HG02678 (cell line): ENCODE measurements around the gene WDR27.

Source experiments
- ATAC-seq: cut with Tn5 transposase; IDR thresholded peaks from one replicate; pipeline ENCODE4 v1.9.1; 2021; ENCODE audit warnings: mild to moderate bottlenecking, moderate library complexity; ENCODE audit not compliant: unreplicated experiment

WDR27 gene

DNA sequence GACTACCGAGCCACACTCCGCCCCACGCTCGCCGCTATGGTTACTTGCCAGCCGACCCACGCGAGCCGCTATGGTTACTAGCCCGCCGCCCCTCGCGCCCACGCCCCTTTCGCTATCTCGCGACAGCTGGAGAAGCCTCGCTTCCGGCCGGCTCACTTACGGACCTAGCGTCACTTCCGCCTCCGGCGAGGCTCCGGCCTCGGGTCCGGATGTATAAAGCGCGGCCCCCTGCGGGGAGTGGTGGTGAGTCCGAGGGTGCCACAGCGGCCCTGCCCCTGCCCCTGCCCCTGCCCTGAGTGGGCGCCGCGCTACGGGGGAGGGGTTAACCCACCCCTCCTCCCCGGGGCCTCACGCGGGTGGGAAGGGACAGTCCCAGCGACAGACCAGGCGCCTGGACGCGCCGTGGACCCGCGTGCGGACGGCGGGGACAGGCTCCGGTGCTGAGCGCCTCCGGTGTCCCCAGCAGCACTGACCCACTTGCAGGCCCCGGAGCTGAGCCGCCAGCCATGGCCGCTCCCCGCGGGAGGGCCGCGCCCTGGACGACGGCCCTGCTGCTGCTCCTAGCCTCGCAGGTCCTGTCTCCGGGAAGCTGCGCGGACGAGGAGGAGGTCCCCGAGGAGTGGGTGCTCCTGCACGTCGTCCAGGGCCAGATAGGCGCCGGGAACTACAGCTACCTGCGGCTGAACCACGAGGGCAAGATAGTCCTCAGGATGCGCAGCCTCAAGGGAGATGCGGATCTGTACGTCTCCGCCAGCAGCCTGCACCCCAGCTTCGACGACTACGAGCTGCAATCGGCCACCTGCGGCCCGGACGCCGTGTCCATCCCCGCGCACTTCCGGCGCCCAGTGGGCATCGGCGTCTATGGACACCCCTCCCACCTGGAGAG lies at the start of gene WDR27, which contains the start of gene C6orf120:
WDR27 (minus strand) TSS at position 76 of the 886 bp plus-strand sequence. CDS start 13,024 bp downstream, outside the sequence.
C6orf120 (plus strand) TSS at position 173 of the 886 bp plus-strand sequence; CDS start at position 507, 334 bp downstream.
- peak; percentile 94 for ATAC-seq

DNA sequence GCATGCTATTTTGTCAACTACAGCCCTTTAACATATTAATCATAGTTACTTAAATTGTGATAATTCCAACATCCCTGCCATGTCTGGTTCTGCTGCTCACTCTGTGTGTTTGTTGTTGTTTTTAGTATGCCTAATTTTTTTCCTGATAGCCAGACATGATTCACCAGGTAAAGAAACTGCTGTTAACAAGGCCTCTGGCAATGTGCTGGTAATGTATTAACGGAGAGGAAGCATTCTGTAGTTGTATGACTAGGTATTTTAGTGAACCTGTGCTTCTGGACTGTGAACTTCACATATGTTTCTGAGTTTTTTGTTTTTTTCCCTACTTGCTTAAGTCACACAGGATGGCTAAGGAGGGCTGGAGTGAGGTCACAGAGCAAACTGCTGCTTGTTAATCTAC lies 44.7 kb upstream of the WDR27 start:
- no peak for ATAC-seq

DNA sequence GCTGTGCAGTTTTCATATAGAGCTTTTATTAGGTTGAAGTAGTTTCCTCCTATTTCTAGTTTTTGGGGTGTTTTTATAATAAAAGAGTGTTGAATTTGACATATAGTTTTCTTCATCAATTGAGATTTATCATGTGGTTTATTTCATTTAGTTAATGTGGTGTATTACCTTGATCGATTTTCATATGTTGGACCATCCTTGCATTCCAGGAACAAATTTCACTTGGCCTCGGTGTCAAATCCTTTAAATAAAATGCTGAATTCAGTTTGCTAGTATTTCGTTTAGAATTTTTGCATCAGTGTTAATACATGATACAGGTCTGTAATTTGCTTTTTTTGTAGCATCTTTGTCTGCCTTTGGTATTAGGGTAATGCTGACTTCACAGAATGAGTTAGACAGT lies 43.6 kb upstream of the WDR27 start:
- ATAC-seq = no peak

DNA sequence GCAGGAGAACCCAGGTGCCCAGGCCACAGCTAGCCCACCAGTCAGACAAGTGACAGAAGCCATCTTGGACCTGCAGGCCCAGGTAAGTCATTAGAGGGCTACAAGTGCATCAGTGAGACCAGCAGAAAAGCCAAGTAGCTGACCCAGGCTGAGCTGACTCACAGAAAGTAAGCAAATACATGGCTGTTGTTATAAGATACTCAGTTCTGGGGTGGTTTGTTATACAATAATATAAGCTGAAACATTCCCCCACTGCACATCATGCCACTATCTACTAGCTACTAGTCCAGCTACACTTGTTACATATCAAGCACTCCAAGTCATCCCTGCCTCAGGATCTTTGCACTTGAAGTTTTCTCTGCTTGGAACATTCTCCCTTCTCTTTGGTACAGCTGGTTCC lies 39.5 kb upstream of the WDR27 start:
- no peak for ATAC-seq

DNA sequence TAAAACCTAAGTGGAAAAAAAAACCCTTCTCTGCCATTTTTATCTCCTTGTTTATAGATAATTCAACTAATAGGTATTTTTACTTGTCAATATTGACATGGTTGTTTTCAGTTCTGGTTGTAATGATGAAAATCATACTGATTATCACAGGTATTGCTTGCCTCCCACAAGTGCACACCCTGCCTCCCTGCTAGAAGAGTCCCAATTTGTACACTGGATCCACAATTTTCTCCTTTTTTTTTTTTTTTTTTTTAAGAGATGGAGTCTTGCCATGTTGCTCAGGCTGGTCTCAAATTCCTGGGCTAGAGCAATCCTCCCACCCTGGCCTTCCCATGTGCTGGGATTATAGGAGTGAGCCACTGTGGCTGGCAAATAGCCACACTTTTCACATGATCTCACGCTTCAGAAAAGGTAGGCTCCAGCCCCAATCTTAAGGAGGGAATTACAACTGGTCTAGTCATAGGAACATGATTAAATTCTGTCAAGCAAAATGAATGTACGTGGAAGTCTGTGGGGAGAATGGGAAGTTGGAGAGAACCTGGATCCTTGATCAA lies 37.2 kb upstream of the WDR27 start:
- no peak for ATAC-seq

DNA sequence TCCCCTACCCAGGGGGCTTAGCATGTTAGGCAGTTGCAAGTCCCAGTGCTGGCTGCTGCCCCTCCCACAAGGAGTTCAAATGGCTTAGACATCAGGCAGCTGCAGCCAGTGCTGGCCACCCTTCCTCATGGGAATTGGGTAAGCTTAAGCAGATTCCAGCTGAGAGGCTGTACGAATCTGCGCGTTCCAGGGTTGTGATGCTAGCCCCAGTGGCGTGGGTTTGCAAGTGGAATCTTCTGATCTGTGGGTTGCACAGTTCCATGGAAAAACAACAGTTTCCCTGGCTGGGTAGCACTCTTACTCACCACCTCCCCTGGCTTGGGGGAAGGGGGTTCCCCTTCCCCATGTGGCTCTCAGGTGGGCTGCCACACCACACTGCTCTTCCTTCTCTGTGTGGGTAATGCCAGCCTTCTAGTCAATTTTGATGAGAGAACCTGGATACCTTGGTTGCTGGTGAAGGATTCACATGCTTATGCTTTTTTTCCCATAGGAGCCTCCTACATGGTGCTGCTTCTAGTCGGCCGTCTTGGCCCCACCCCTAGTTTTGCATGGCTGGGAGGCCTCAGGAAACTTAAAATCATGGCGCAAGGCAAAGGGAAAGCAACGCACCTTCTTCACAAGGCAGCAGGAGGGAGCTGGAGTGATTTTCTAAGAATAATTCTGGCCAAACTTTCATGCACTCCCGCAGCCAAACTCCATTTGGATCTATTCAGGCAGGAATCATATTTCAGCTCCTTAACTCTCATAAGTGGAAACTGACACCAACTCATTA lies 36.6 kb upstream of the WDR27 start:
- ATAC-seq = no peak

DNA sequence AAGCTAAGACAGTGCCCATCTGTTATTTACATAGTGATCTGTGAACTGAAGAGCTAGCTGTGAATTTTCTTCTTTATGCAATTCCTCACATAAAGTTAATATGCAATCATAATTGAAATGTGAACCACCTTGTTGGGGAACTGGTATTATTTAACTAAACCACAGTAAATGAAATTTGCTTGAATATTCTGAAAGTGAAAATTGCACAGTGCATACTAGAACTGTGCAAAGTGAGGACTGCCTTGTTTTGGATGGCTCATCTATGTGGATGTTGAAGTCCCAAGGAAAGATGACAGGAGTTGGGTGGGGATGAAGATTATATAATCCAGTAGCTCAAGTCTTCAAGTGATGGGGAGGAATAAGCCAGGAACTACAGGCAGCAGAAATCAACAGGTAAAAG lies 28.1 kb upstream of the WDR27 start:
- ATAC-seq = no peak

DNA sequence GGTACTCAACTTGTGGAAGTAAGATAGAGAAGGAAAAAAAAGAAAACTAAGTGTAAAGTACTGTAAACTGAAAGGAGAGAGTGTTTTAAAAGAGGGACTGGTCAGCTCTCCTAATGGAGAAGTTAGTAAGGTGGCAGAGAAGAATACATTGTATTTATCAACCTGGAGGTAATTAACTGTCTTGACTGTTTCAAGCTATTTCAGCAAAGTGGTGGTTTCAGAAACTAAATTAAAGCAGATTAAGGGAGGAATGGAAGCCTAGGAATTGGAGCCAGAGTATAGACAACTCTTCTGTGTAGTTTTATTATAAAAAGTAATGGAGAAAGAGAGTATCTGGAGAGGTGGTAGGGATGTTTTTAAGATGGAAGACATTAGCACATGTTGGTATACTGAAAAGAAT lies 25.1 kb upstream of the WDR27 start:
- no peak for ATAC-seq

DNA sequence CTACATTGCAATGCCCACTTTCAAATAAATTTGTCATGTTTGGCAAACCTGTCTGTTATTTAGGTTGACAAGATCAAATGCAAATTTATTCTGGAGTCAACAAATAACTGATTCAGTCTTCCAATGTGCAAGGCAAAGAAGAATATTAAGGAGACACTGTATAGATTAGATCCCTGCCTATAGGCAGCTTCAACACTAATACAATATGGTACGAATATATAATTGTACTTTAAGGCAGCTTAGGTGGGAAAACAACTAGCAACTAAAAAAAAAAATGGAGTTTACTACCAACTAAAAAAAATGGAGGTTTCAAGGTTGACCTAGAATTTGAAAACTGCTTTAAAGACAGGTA lies 24.2 kb upstream of the WDR27 start:
- no peak for ATAC-seq

DNA sequence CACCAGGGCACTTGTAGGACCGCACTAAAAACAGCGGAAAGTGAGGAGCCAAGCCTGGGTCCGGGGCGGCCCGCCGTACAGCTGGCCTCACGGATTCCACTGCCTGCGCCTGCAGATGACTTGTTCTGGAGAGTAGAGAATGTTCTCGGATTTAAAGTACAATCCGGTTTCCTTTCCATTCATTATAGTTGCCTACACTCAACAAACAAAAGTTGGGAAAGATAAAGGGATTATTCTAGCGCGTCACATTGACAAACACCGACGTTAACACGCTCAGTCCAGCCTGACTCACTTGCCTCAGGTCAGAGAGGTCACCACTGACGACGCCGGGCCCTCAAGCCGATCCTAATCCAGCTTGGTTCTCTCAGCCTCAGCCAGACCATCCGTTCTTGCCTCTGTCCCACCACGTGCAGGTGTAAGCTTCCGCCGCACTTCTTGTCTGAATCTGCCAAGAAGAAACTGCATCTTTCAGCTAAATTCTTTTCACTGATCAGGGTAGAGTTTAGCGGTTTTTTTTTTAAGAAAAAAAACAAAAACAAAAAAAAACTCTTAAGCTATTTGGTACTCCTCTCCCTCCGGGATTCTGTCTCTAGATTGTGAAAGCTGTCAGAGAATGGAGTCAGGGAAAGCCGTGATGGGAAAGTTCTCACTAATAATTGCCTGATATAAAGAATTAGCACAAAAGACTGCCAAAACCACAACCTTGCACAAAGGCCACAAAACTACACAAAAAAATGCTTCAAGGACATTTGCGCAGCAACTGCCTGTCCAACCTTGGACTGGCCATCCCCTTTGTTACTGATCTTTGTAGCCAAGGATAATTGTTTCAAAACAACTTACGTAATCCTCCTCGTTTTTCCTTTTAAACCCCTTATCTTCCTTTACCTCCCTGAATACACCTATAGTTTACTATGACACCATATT lies 23.6 kb upstream of the WDR27 start:
- peak; percentile 8 for ATAC-seq

DNA sequence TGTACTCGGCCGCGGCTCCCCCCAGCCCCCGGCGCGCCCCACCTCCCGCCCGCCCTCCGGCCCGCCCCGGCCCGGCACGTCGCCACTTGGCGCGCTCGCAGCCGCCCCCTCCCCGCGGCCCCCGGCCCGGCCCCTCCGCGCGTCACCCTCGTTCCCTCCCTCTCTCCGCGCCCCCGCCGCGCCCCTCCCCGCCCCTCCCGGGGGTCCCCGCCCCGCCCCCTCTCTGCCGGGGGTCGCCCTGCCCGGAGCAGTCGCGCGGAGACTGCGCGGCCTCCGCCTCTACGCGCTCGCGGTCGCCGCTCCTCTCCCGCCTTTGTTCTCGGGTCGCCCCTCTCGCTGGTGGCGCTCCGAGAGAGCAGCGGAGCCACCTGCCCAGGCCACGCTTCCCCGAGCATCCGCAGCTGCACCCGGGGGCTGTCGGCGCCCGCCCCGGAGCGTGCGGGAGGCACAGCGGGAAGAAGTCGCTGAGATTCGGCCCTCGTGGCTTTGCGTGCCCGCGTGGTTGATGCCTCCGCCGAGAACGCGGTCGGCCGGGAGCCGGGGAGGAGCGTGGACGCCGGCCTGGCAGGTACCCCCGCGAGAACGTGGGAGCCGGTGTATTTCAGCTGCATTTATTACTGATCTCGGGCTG lies 22.8 kb upstream of the WDR27 start, which contains the start of gene PHF10:
PHF10 (minus strand) TSS at position 7 of the 631 bp plus-strand sequence. CDS start 569 bp downstream, outside the sequence.
- ATAC-seq = peak; percentile 45

DNA sequence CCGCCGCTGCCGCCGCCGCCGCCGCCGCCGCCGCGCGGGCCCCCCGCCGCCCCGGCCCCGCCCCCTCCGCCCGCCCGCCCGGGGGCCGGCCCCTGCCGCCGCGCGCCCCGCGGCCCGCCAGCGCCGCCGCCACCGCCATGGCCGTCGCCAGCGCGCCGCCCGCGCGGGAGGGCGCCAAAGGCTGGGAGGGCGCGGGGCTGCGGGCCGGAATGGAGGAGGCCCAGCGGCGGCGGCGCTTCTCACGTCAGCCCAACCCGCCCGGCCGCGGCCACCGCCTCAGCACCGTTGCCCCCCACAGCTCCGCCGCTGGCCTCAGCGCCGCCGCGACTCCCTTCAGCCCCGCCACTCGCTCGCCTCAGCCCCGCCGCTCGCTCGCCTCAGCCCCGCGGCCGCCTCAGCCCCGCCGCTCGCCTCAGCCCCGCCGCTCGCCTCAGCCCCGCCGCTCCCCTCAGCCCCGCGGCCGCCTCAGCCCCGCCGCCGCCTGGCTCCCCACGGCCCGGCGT lies 22.2 kb upstream of the WDR27 start:
- peak; percentile 48 for ATAC-seq

DNA sequence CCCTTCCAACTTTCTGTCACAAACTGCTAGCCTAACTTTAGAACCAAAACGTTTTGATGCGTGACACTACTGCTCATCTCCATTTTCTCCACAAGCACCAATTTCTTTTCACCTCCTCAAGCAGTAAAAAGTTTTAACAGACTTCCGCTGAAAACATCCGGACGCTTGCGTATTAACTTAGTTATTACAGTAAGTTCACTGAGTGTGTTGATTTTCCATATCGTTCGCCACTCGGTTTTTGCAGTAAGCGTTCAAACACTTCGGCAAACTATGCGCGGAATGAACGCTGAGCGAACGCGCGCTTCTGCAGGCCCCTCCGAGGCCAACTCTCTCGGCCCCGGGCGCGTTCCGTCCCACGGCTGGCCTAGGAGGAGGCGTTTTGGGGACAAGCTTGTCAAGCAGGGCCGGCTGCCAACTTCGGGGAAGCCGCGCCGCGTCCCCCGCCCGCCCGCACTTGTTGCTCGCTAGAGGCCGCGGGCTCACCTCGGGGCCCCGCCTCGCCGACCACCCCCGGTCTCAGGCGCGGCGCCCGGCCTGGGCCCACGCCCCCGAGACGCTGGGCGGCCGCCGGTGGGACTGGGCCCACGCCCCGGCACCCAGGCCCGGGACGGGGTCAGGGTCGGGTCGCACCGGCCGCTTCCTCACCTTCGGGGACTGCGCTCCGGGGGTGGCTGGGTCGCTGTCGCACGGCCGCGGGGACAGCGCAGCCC lies 21.5 kb upstream of the WDR27 start:
- peak; percentile 31 for ATAC-seq

DNA sequence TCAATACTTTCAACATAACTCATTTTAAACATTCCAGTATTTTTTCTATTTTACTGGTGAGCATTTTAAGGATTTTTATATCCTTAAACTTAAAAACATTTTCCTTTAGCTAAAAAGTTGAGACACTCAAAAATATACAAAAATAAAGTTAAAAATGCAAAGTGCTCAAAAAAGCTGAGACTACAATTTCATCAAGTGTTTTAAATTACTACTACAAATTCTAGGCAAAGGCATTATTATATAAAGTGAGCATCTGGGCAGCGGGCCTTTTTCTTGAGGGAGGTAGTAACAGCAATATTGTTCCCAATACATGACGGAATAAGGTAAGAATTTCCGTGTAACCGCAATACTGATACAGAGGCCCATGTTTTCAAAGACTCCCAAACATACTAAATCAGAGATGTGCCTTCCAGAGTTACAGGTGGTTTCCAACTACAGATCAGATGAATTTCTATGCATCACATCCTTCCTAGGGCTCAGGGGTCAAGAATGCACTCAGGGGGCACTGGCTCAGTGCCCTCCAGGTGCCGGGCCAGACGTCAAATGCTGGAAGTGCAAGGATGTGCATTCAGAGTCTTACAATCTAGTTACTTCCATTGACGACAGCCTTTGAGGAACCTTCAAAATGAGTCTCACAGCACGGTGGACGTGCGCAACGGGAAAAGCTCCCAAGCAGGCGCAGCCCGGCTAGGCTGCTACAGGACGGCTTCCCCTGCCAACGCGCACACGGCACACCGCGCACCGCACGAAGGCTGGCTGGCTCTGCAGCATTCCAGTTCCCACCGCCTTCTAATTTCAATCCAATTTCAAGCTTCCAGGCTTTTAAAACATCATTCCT lies 20.8 kb upstream of the WDR27 start:
- ATAC-seq = peak; percentile 17

DNA sequence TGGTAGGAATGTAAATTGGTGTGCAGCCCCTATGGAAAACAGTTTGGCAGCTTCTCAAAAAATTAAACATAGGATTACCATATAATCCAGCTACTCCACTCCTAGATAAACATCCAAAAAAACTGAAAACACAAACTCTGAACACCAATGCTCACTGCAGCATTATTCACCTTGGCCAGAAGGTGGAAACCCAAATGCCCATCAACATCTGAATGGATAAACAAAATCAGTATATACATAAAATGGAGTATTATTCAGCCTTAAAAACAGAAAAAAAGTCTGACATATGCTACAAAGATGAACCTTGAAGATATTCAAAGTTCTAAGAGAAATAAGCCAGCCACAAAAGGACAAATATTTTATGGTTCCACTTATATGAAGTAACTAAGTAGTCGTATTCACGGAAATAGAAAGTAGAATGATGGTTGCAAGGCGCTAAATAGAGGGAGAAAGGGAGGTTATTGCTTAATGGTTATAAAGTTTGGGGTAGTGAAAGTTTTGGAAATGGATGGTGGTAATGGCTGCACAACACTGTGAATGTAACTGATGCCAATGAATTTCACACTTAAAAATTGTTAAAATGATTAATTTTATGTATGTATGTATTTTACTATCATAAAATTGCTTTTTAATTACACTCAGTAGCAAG lies 18.5 kb upstream of the WDR27 start:
- no peak for ATAC-seq

DNA sequence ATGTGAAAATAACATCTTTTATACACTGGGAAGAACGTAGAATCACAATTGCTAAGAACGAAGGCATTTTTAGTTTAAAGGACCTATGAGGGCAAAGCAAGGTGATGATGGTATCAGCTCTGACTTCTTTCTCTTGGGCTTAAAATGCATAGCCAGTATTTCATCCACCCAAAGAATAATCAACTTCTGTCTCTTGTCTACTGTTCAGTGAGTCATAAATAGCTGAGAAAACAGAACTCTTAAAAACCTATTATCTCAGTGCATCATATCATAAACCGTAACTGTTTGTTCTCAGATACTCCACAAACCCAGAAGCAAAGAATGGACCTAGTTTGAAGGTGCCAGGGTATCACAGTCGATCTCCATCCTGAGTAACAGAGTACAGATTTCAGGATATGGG lies 17.3 kb upstream of the WDR27 start:
- ATAC-seq = no peak

DNA sequence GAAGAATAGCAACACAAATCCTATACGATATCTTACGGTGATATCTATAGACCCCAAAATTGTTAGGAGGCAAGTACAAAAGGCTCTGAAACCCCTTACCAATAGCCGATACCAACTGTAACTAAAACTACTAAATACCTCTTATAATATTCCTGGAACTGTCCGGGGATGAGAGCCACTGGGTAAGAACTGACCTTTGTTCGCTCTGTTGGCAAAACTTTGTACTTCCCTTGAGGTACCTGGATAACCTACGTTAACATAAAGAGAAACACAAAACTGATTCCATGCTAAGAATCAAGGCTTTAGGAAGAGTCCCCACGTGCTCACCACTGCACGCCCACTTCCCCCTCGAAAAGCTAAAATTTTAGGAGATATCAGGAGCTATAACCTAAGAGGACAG lies 12.8 kb upstream of the WDR27 start:
- no peak for ATAC-seq

DNA sequence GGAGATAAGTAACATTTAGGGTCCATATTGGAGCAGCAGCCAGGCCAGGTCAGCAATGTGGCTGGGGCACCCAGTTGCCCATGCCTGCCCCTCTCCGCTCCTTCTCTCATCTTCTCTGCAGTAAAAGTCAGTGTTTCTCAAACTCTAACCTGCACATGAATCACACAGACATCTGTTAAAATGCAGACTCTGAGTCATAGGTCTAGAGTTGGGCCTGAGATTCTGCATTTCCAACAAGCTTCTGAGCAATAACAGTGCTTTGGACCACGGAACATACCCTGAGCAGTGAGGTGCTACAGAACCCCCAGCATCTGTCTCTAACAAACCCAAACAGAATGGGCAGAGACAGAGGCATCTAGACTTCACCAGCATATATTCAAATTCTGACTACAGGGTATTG lies 12.3 kb upstream of the WDR27 start:
- ATAC-seq = no peak
